ENCODE results near the gene RPS6KA2.

The RPS6KA2 gene

DNA sequence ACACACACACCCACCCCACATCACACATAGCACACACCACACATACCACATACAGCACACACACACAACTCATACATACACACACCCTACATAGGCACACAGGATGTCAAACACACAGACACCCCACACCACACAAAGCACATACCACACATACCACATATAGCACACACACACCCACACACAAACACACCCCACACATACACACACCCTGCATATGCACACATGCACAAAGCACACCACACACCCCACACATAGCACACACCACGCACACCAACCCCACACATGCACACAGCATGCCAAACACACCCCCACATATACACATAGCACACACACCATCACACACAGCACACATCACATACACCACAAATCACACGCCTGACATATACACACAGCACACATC lies 119.7 kb downstream of the RPS6KA2 start:
- no peak overlapping the region for H4K12ac ChIP-seq (ENCODE audit: low read depth, low read length)
- H2AK5ac ChIP-seq (ENCODE audit: low read length), result no peak overlapping the region
- H4K91ac ChIP-seq (ENCODE audit: low read depth, low read length), result no peak overlapping the region
- no peak overlapping the region for H3K27ac ChIP-seq (ENCODE audit: low read depth, low read length)
- peak overlapping the region; percentile 99 for H3K23ac ChIP-seq (ENCODE audit: low read length)
- H3K4me1 ChIP-seq (ENCODE audit: control insufficient read depth in 1 of 2, insufficient read depth in 2 of 2, low read length in 2 of 2), result no peaks in the 10 kb centered on the region
- H2BK120ac ChIP-seq (ENCODE audit: insufficient read depth, low read length, poor library complexity), result no peak overlapping the region
- no peak overlapping the region for H2BK5ac ChIP-seq (ENCODE audit: low read depth, low read length, poor library complexity)
- no peak overlapping the region for H2AFZ ChIP-seq (ENCODE audit: insufficient read depth, low read length, poor library complexity)
- H3K79me2 ChIP-seq (ENCODE audit: control insufficient read depth, insufficient read depth, low read length, poor library complexity), result no peaks in the 10 kb centered on the region
- H3K27me3 ChIP-seq (ENCODE audit: insufficient read depth, low read length), result no peaks in the 10 kb centered on the region
- H4K8ac ChIP-seq (ENCODE audit: low read depth, low read length), result no peak overlapping the region
- H3K9me3 ChIP-seq (ENCODE audit: insufficient read depth, low read depth, low read length), result peaks cover 8% of the 10 kb centered on the region
- no peak overlapping the region for H3K18ac ChIP-seq (ENCODE audit: low read length)
- H3K36me3 ChIP-seq (ENCODE audit: control insufficient read depth in 1 of 2, insufficient read depth in 2 of 2, low read length in 2 of 2), result peaks cover 8 to 25% of the 10 kb centered on the region in 2 experiments
- H3K4me2 ChIP-seq (ENCODE audit: low read length), result no peak overlapping the region
- no peak overlapping the region for H2BK12ac ChIP-seq (ENCODE audit: low read length)
- DNase-seq, result no peak
- no peak overlapping the region for H3K14ac ChIP-seq (ENCODE audit: low read length)
- H3K79me1 ChIP-seq (ENCODE audit: low read length), result no peaks in the 10 kb centered on the region
- no peak overlapping the region for H3K4me3 ChIP-seq (ENCODE audit: low read depth, low read length)
- 100% methylated on average over 1 of the region's 2 CpGs for WGBS (ENCODE audit: extremely low coverage, insufficient coverage, insufficient read length)
- H3K4ac ChIP-seq (ENCODE audit: low read depth, low read length), result no peak overlapping the region
- H3K9ac ChIP-seq (ENCODE audit: low read length), result no peak overlapping the region

DNA sequence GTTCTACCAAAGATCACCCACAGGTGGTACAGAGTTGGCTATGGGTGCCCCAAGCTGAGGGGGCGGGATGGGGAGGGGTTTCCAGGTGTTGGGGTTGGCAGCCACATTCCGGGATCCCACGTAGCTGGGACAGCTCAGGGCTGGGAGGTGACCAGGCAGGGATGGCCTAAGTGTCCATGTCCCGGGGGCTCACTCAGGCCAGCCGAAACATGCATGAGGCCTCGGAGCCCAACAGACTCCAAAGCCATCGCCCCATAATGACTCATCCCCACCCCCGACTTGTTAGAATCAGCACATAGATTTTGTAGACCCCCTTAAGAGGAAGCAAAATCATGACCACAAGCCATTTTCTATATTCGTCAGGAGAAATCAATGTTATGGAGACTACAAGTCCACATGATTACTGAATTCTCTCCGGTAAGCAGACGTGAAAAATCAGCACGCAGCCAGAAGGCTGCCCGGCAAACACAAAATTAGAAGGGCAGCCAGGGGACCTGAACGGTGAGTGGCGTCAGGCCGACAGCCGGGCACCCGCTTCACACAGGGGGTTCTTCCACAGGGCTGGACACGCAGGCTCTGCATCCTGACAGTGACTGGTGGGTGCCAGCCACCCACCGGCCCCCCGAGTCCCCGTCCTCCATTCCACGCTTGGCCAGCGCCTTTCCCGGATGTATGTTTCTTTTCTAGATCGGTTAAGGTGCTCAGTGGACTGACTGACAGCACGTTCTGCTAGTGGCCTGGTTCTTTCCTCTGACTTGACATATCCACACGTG lies 121.7 kb downstream of the RPS6KA2 start:
- Histone ChIP-seq H3K14ac (ENCODE audit: low read length) (no peak overlapping the region), H3K27me3 (ENCODE audit: insufficient read depth, low read length) (no peaks in the 10 kb centered on the region), H4K91ac (ENCODE audit: low read depth, low read length) (no peak overlapping the region), H3K4me1 (ENCODE audit: control insufficient read depth in 1 of 2, insufficient read depth in 2 of 2, low read length in 2 of 2) (no peaks in the 10 kb centered on the region), H2AFZ (ENCODE audit: insufficient read depth, low read length, poor library complexity) (no peak overlapping the region), H3K79me1 (ENCODE audit: low read length) (no peaks in the 10 kb centered on the region), H2AK5ac (ENCODE audit: low read length) (no peak overlapping the region), H3K9ac (ENCODE audit: low read length) (no peak overlapping the region), H3K18ac (ENCODE audit: low read length) (no peak overlapping the region), H3K4ac (ENCODE audit: low read depth, low read length) (no peak overlapping the region), H2BK12ac (ENCODE audit: low read length) (no peak overlapping the region), H2BK5ac (ENCODE audit: low read depth, low read length, poor library complexity) (no peak overlapping the region), H4K8ac (ENCODE audit: low read depth, low read length) (no peak overlapping the region), H4K12ac (ENCODE audit: low read depth, low read length) (no peak overlapping the region), H3K9me3 (ENCODE audit: insufficient read depth, low read depth, low read length) (peaks cover 8% of the 10 kb centered on the region), H3K79me2 (ENCODE audit: control insufficient read depth, insufficient read depth, low read length, poor library complexity) (no peaks in the 10 kb centered on the region), H2BK120ac (ENCODE audit: insufficient read depth, low read length, poor library complexity) (no peak overlapping the region), H3K27ac (ENCODE audit: low read depth, low read length) (no peak overlapping the region), H3K36me3 (ENCODE audit: control insufficient read depth in 1 of 2, insufficient read depth in 2 of 2, low read length in 2 of 2) (peaks cover 8 to 25% of the 10 kb centered on the region in 2 experiments), H3K4me2 (ENCODE audit: low read length) (no peak overlapping the region), H3K23ac (ENCODE audit: low read length) (no peak overlapping the region), H3K4me3 (ENCODE audit: low read depth, low read length) (no peak overlapping the region)
- WGBS (ENCODE audit: extremely low coverage, insufficient coverage, insufficient read length), result no CpG with 5 or more reads among the region's 28 CpGs
- no peak for DNase-seq

DNA sequence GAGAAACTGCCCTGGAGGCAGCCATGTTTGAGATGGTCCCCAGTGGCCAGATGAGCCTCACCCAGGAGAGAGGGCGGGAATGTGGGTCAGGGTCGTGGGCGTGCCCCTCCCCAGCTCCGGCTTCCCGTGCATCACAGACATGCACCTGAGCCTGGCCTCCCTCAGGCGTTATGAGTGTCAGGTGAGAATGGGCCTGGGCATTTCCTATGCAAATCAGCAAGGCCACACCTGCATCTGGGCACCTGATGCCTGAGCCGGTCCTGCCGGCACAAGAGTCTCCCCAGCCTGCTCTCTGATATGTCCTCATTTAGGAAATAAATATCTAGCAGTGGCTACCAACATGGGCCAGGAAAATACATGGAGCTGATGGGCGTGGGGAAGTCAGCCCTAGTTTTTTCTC lies 123.0 kb downstream of the RPS6KA2 start:
- no peak overlapping the region for H2AK5ac ChIP-seq (ENCODE audit: low read length)
- H3K14ac ChIP-seq (ENCODE audit: low read length), result no peak overlapping the region
- no peak overlapping the region for H3K23ac ChIP-seq (ENCODE audit: low read length)
- H4K91ac ChIP-seq (ENCODE audit: low read depth, low read length), result no peak overlapping the region
- H3K36me3 ChIP-seq (ENCODE audit: control insufficient read depth in 1 of 2, insufficient read depth in 2 of 2, low read length in 2 of 2), result peaks cover 7 to 25% of the 10 kb centered on the region in 2 experiments
- H3K27ac ChIP-seq (ENCODE audit: low read depth, low read length), result no peak overlapping the region
- no peaks in the 10 kb centered on the region for H3K27me3 ChIP-seq (ENCODE audit: insufficient read depth, low read length)
- H3K9ac ChIP-seq (ENCODE audit: low read length), result no peak overlapping the region
- no peak overlapping the region for H2BK12ac ChIP-seq (ENCODE audit: low read length)
- no peak overlapping the region for H3K4me3 ChIP-seq (ENCODE audit: low read depth, low read length)
- peaks cover 8% of the 10 kb centered on the region for H3K9me3 ChIP-seq (ENCODE audit: insufficient read depth, low read depth, low read length)
- no peak overlapping the region for H2BK120ac ChIP-seq (ENCODE audit: insufficient read depth, low read length, poor library complexity)
- no peak overlapping the region for H2BK5ac ChIP-seq (ENCODE audit: low read depth, low read length, poor library complexity)
- no CpG with 5 or more reads among the region's 9 CpGs for WGBS (ENCODE audit: extremely low coverage, insufficient coverage, insufficient read length)
- H2AFZ ChIP-seq (ENCODE audit: insufficient read depth, low read length, poor library complexity), result no peak overlapping the region
- H3K4me2 ChIP-seq (ENCODE audit: low read length), result no peak overlapping the region
- H3K79me1 ChIP-seq (ENCODE audit: low read length), result no peaks in the 10 kb centered on the region
- no peak overlapping the region for H3K18ac ChIP-seq (ENCODE audit: low read length)
- H4K8ac ChIP-seq (ENCODE audit: low read depth, low read length), result no peak overlapping the region
- no peak overlapping the region for H3K4ac ChIP-seq (ENCODE audit: low read depth, low read length)
- no peak overlapping the region for H4K12ac ChIP-seq (ENCODE audit: low read depth, low read length)
- no peaks in the 10 kb centered on the region for H3K4me1 ChIP-seq (ENCODE audit: control insufficient read depth in 1 of 2, insufficient read depth in 2 of 2, low read length in 2 of 2)
- H3K79me2 ChIP-seq (ENCODE audit: control insufficient read depth, insufficient read depth, low read length, poor library complexity), result no peaks in the 10 kb centered on the region
- no peak for DNase-seq

GRCh38 chr6:166503167-166503744 lies 123.8 kb downstream of the RPS6KA2 start:
- H3K9ac ChIP-seq (ENCODE audit: low read length), result no peak overlapping the region
- no peak overlapping the region for H2AFZ ChIP-seq (ENCODE audit: insufficient read depth, low read length, poor library complexity)
- no peak overlapping the region for H2BK5ac ChIP-seq (ENCODE audit: low read depth, low read length, poor library complexity)
- H2AK5ac ChIP-seq (ENCODE audit: low read length), result no peak overlapping the region
- H2BK120ac ChIP-seq (ENCODE audit: insufficient read depth, low read length, poor library complexity), result no peak overlapping the region
- no peak overlapping the region for H3K4me3 ChIP-seq (ENCODE audit: low read depth, low read length)
- no peak overlapping the region for H3K4me2 ChIP-seq (ENCODE audit: low read length)
- no peaks in the 10 kb centered on the region for H3K79me1 ChIP-seq (ENCODE audit: low read length)
- no peak overlapping the region for H3K4ac ChIP-seq (ENCODE audit: low read depth, low read length)
- no CpG with 5 or more reads among the region's 12 CpGs for WGBS (ENCODE audit: extremely low coverage, insufficient coverage, insufficient read length)
- no peak overlapping the region for H4K8ac ChIP-seq (ENCODE audit: low read depth, low read length)
- H4K91ac ChIP-seq (ENCODE audit: low read depth, low read length), result no peak overlapping the region
- H3K9me3 ChIP-seq (ENCODE audit: insufficient read depth, low read depth, low read length), result peaks cover 8% of the 10 kb centered on the region
- H4K12ac ChIP-seq (ENCODE audit: low read depth, low read length), result no peak overlapping the region
- H3K23ac ChIP-seq (ENCODE audit: low read length), result no peak overlapping the region
- H3K27me3 ChIP-seq (ENCODE audit: insufficient read depth, low read length), result no peaks in the 10 kb centered on the region
- H3K27ac ChIP-seq (ENCODE audit: low read depth, low read length), result no peak overlapping the region
- H3K79me2 ChIP-seq (ENCODE audit: control insufficient read depth, insufficient read depth, low read length, poor library complexity), result no peaks in the 10 kb centered on the region
- H3K36me3 ChIP-seq (ENCODE audit: control insufficient read depth in 1 of 2, insufficient read depth in 2 of 2, low read length in 2 of 2), result peaks cover 6 to 22% of the 10 kb centered on the region in 2 experiments
- no peak overlapping the region for H3K14ac ChIP-seq (ENCODE audit: low read length)
- no peaks in the 10 kb centered on the region for H3K4me1 ChIP-seq (ENCODE audit: control insufficient read depth in 1 of 2, insufficient read depth in 2 of 2, low read length in 2 of 2)
- no peak overlapping the region for H3K18ac ChIP-seq (ENCODE audit: low read length)
- no peak for DNase-seq
- no peak overlapping the region for H2BK12ac ChIP-seq (ENCODE audit: low read length)
